A549 (cell line): ENCODE data around the gene OPA1.

ENCODE experiments used
- CEBPB ChIP-seq, 2 experiments: fragments of >200 bp in 1 of 2; sonication (Bioruptor Twin) in 1 of 2; formaldehyde crosslinking in 1 of 2; IDR thresholded peaks; 2 replicates each; pipeline ENCODE4 v1.6.1; 2012 to 2016
- JUNB ChIP-seq: fragments of >200 bp; sonication (Bioruptor Twin); formaldehyde crosslinking; IDR thresholded peaks from 2 replicates; pipeline ENCODE4 v1.6.1; 2016
- MAZ ChIP-seq: fragments of 150-350 bp; IDR thresholded peaks from 2 replicates; pipeline ENCODE4 v1.6.1; 2014; ENCODE audit warnings: antibody characterized with exemption, low read depth, low read length, borderline replicate concordance
- RFX5 ChIP-seq: fragments of 450-650 bp; IDR thresholded peaks from 2 replicates; pipeline ENCODE4 v1.7.1; 2014; ENCODE audit warnings: antibody characterized with exemption, mild to moderate bottlenecking, moderate library complexity
- ZFP36 ChIP-seq: fragments of 450-650 bp; IDR thresholded peaks from 2 replicates; pipeline ENCODE4 v1.6.1; 2014; ENCODE audit warnings: borderline replicate concordance; ENCODE audit not compliant: partially characterized antibody
- TF ChIP-seq, protein P1 (sequence below): fragments of 250-450 bp; sonication (Bioruptor Pico); IDR thresholded peaks from 2 replicates; pipeline ENCODE4 v1.5.0; 2020; ENCODE audit warnings: low read depth, mild to moderate bottlenecking, moderate library complexity
- TF ChIP-seq, protein P2 (sequence below): fragments of >200 bp; sonication (Bioruptor Twin); formaldehyde crosslinking; IDR thresholded peaks from 3 replicates; pipeline ENCODE4 v1.5.1; 2016
- TF ChIP-seq, protein P3 (sequence below): fragments of 450-650 bp; IDR thresholded peaks from 2 replicates; pipeline ENCODE4 v1.6.1; 2014; ENCODE audit warnings: antibody characterized with exemption

DNA sequence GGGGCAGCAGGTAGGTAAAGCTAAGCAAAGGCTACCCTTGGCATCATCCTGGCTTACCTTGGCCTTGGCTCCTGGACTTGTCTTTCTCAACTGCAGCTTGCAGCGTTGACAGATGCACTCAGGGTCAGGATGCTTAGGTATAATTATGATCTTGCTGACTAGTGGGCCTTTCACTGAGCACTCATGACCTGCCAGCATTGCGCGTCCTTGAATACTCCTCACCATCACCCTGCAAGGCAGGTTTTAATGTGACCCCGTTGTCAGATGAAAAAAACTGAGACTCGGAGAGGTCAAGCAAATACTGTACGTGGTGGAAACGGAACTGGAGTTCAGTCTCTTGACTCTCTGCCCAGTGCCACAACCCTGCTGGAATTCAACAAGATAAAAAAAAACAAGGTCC is 126.7 kb downstream of the OPA1 start:
- TF ChIP-seq JUNB (no peak), RFX5 (no peak), MAZ (no peak), ZFP36 (no peak), CEBPB (IDR thresholded peaks at IDR 0.05) (no peak)
- TF ChIP-seq, protein P1, sequence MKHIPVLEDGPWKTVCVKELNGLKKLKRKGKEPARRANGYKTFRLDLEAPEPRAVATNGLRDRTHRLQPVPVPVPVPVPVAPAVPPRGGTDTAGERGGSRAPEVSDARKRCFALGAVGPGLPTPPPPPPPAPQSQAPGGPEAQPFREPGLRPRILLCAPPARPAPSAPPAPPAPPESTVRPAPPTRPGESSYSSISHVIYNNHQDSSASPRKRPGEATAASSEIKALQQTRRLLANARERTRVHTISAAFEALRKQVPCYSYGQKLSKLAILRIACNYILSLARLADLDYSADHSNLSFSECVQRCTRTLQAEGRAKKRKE (CRISPR knock-in tag): no peak
- TF ChIP-seq, protein P2, sequence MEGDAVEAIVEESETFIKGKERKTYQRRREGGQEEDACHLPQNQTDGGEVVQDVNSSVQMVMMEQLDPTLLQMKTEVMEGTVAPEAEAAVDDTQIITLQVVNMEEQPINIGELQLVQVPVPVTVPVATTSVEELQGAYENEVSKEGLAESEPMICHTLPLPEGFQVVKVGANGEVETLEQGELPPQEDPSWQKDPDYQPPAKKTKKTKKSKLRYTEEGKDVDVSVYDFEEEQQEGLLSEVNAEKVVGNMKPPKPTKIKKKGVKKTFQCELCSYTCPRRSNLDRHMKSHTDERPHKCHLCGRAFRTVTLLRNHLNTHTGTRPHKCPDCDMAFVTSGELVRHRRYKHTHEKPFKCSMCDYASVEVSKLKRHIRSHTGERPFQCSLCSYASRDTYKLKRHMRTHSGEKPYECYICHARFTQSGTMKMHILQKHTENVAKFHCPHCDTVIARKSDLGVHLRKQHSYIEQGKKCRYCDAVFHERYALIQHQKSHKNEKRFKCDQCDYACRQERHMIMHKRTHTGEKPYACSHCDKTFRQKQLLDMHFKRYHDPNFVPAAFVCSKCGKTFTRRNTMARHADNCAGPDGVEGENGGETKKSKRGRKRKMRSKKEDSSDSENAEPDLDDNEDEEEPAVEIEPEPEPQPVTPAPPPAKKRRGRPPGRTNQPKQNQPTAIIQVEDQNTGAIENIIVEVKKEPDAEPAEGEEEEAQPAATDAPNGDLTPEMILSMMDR: no peak
- TF ChIP-seq, protein P3, sequence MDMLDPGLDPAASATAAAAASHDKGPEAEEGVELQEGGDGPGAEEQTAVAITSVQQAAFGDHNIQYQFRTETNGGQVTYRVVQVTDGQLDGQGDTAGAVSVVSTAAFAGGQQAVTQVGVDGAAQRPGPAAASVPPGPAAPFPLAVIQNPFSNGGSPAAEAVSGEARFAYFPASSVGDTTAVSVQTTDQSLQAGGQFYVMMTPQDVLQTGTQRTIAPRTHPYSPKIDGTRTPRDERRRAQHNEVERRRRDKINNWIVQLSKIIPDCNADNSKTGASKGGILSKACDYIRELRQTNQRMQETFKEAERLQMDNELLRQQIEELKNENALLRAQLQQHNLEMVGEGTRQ: no peak
